Stimulated activated naive B cell treated with anti-CD40 and anti-IgM and Interleukin-4, amounts not matched to agents 10 μg/mL and 1 μg/mL and 100 μg/mL, for 72 hours (primary cell): ENCODE measurements around the gene LYPD3.
A peak's percentile ranks its signal among the peaks of the same experiment; 100 is the strongest.
"Not testable (repeated sequence)": the region's sequence is repeated elsewhere in the genome, so short reads cannot be mapped to it uniquely, and the experiment has no call there.

Experiments
- ATAC-seq, 2 donors: fragments of 150-1000 bp; cut with Tn5 transposase; replicated peaks; 2 replicates each; pipeline ENCODE4 v1.10.0; 2021; ENCODE audit warnings: moderate library complexity in 1 of 2
- DNase-seq: peaks from one replicate; pipeline ENCODE4 v3.0.0; 2021
- H3K27ac Mint-ChIP-seq: one replicate; pipeline ENCODE4 v1.8.0; 2022; ENCODE audit warnings: mild to moderate bottlenecking, mixed read lengths
- H3K27me3 Mint-ChIP-seq, 2 donors: one replicate each; pipeline ENCODE4 v1.8.0; 2022; ENCODE audit warnings: mixed read lengths in 2 of 2
- H3K36me3 Mint-ChIP-seq, 2 donors: one replicate each; pipeline ENCODE4 v1.8.0; 2022; ENCODE audit warnings: mixed read lengths in 2 of 2, mild to moderate bottlenecking in 1 of 2
- H3K4me1 Mint-ChIP-seq, 2 donors: one replicate each; pipeline ENCODE4 v1.8.0; 2022; ENCODE audit warnings: mixed read lengths in 2 of 2, mild to moderate bottlenecking in 1 of 2
- H3K4me3 Mint-ChIP-seq, 2 donors: one replicate each; pipeline ENCODE4 v1.8.0; 2022; ENCODE audit warnings: mild to moderate bottlenecking in 2 of 2, mixed read lengths in 2 of 2, moderate library complexity in 1 of 2
- H3K9me3 Mint-ChIP-seq, 2 donors: one replicate each; pipeline ENCODE4 v1.8.0; 2022; ENCODE audit warnings: mixed read lengths in 2 of 2, mild to moderate bottlenecking in 1 of 2

The LYPD3 gene

DNA sequence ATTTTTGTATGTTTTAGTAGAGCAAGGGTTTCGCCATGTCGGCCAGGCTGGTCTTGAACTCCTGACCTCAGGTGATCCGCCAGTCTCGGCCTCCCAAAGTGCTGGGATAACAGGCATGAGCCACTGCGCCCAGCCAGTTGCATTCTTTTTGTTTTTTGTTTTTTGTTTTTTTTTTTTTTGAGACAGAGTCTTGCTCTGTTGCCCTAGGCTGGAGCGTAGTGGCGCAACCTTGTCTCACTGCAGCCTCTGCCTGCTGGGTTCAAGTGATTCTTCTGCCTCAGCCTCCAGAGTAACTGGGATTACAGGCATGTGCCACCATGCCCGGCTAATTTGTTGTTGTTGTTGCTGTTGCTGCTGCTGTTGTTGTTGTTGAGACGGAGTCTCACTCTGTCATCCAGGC lies 21.3 kb downstream of the LYPD3 start:
- DNase-seq, H3K36me3 Mint-ChIP-seq, H3K27me3 Mint-ChIP-seq, H3K4me3 Mint-ChIP-seq, ATAC-seq, H3K9me3 Mint-ChIP-seq, H3K27ac Mint-ChIP-seq, H3K4me1 Mint-ChIP-seq: not testable (repeated sequence)

- ATAC-seq = no peak
- Mint-ChIP-seq H3K4me3 (no peak overlapping the region), H3K27ac (no peak overlapping the region), H3K36me3 (no peaks in the 10 kb centered on the region), H3K27me3 (no peaks in the 10 kb centered on the region), H3K9me3 (no peaks in the 10 kb centered on the region), H3K4me1 (peaks cover 9 to 17% of the 10 kb centered on the region in 2 donors)
- DNase-seq = no peak
These were observed 23.7 kb downstream of the LYPD3 start for GRCh38 chr19:43441716-43442115.

DNA sequence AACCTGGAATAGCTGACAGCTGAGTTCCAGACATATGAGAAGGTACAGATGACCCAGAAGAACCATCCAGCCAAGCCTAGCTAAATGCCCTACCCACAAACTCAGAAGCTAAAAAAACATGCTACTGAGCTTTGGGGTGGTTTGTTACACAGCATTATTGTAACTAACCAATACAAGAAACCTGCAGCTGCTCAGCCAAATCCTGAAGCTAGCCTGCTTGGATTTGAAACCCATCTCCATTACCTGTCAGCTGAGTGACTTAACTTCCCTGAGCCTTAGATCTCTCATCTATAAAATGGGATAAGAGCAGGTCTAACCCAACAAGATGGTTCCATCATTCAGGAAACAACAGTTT lies 25.7 kb downstream of the LYPD3 start:
- DNase-seq (no peak), ATAC-seq (no peak)
- Mint-ChIP-seq H3K27ac (no peak overlapping the region), H3K4me3 (no peak overlapping the region), H3K4me1 (peaks cover 9 to 17% of the 10 kb centered on the region in 2 donors), H3K36me3 (no peaks in the 10 kb centered on the region), H3K27me3 (no peaks in the 10 kb centered on the region), H3K9me3 (no peaks in the 10 kb centered on the region)

DNA sequence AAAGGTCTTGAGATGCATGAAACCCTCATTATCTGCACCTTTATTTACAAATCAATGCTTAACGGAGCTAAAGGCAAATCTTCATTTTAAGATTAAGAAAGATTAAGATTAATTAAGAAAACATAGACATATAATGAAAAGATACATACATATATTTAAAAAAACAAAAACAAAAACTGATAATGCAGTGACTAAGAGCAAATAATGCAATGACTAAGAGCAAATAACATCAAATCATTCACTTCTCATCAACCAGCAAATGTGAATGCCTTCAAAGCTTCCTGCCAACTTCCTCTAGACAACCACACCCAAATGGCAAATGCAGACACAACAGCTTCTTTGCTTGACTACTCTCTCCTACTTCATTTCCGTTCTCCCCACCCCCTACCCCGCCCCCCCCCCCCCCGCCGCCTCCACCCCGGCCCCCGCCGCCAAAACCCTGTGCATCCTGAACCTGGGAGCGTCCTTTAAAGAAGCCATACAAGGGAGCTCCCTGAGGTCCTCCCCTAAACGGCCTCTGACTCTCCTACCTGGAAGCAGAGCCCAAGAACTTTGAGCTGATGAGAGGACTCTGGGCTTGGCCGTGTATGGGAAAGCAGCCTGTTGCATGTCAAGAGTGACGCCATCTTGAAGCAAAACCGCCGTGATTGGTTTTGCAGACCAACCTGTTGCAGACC lies 26.2 kb downstream of the LYPD3 start:
- DNase-seq (no peak), ATAC-seq (peak in 1 of 2 donors; percentile 52)
- Mint-ChIP-seq H3K4me1 (peaks cover 9 to 17% of the 10 kb centered on the region in 2 donors), H3K9me3 (no peaks in the 10 kb centered on the region), H3K27ac (no peak overlapping the region), H3K36me3 (no peaks in the 10 kb centered on the region), H3K27me3 (no peaks in the 10 kb centered on the region), H3K4me3 (no peak overlapping the region)

GRCh38 chr19:43438291-43439031 lies 26.9 kb downstream of the LYPD3 start:
- ATAC-seq = peak in 1 of 2 donors; percentile 47
- Mint-ChIP-seq H3K27ac (no peak overlapping the region), H3K4me3 (no peak overlapping the region), H3K4me1 (peaks cover 9 to 17% of the 10 kb centered on the region in 2 donors), H3K36me3 (no peaks in the 10 kb centered on the region), H3K27me3 (no peaks in the 10 kb centered on the region), H3K9me3 (no peaks in the 10 kb centered on the region)
- no peak for DNase-seq

GRCh38 chr19:43437712-43438111 lies 27.7 kb downstream of the LYPD3 start:
- no peaks in the 10 kb centered on the region for H3K27me3 Mint-ChIP-seq
- no peaks in the 10 kb centered on the region for H3K9me3 Mint-ChIP-seq
- no peaks in the 10 kb centered on the region for H3K36me3 Mint-ChIP-seq
- peaks cover 12 to 23% of the 10 kb centered on the region in 2 donors for H3K4me1 Mint-ChIP-seq
- DNase-seq (no peak), ATAC-seq (no peak)
- H3K27ac Mint-ChIP-seq = no peak overlapping the region
- H3K4me3 Mint-ChIP-seq = no peak overlapping the region

DNA sequence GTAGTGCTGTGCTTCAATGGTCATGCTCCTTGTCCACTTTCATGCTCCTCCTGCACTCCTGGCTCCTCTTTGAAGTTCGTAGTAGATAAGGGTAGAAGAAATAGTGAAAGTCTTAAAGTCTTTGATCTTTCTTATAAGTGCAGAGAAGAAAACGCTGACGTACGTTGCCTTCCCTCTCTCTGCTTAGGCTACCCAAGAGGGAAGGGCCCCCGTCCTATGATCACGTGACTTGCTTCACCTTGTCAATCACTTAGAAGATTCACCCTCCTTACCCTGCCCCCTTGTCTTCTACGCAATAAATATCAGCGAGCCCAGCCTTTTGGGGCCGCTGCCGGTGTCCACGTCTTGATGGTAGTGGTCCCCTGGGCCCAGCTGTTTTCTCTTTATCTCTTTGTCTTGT lies 28.1 kb downstream of the LYPD3 start:
- H3K36me3 Mint-ChIP-seq, H3K27ac Mint-ChIP-seq, DNase-seq, ATAC-seq, H3K9me3 Mint-ChIP-seq, H3K4me3 Mint-ChIP-seq, H3K27me3 Mint-ChIP-seq: not testable (repeated sequence)
- peaks cover 12 to 23% of the 10 kb centered on the region in 2 donors for H3K4me1 Mint-ChIP-seq

GRCh38 chr19:43435775-43436174 lies 29.6 kb downstream of the LYPD3 start:
- no peaks in the 10 kb centered on the region for H3K27me3 Mint-ChIP-seq
- no peak overlapping the region for H3K4me3 Mint-ChIP-seq
- DNase-seq = no peak
- no peak for ATAC-seq
- no peaks in the 10 kb centered on the region for H3K36me3 Mint-ChIP-seq
- H3K9me3 Mint-ChIP-seq = no peaks in the 10 kb centered on the region
- peaks cover 12 to 26% of the 10 kb centered on the region in 2 donors for H3K4me1 Mint-ChIP-seq
- H3K27ac Mint-ChIP-seq = no peak overlapping the region

DNA sequence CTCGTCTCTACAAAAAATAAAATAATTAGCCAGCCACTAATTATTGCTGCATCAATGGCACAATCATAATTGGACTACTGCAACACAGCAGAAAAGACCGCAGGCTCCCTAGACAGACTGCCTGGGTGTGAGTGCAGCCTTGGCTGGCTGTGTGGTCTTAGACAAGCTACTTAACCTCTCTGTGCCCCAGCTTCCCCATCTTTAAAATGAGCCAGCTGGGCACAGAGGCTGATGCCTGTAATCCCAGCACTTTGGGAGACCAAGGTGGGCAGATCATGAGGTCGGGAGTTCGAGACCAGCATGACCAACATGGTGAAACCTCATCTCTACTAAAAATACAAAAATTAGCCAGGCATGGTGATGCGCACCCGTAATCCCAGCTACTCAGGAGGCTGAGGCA lies 31.7 kb downstream of the LYPD3 start:
- Mint-ChIP-seq H3K4me3 (no peak overlapping the region), H3K27ac (no peak overlapping the region), H3K4me1 (peaks cover 8 to 32% of the 10 kb centered on the region in 2 donors), H3K36me3 (no peaks in the 10 kb centered on the region), H3K27me3 (no peaks in the 10 kb centered on the region), H3K9me3 (no peaks in the 10 kb centered on the region)
- DNase-seq (no peak), ATAC-seq (no peak)

DNA sequence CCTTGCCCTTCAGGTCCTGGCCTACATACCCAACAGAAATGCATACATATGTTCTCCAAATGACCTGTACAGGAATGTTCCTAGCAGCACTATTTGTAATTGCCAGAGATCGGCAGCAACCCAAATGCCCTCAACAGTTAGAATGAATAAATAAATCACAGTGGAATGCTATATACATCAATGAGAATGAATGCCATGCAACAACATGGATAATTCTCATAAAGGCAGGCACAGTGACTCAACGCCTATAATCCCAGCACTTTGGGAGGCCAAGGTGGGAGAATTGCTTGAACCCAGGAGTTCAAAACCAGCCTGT lies 32.1 kb downstream of the LYPD3 start:
- H3K9me3 Mint-ChIP-seq = no peaks in the 10 kb centered on the region
- H3K4me1 Mint-ChIP-seq = peaks cover 6 to 29% of the 10 kb centered on the region in 2 donors
- no peak overlapping the region for H3K27ac Mint-ChIP-seq
- no peaks in the 10 kb centered on the region for H3K36me3 Mint-ChIP-seq
- H3K27me3 Mint-ChIP-seq = no peaks in the 10 kb centered on the region
- H3K4me3 Mint-ChIP-seq = no peak overlapping the region
- DNase-seq (no peak), ATAC-seq (no peak)

DNA sequence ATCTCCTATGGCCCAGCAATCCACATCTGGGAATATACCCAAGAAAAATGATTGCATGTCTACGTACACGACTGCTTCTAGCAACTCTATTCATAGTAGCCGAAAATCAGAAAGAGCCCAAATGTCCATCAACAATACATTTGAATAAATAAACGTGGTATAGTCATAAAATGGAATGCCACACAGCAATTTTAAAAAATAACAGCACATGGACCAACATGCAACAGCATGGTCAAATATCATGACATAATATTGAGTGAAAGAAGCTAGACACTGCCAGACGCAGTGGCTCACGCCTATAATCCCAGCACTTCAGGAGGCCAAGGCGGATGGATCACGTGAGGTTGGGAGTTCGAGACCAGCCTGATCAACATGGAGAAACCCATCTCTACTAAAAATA lies 34.4 kb downstream of the LYPD3 start:
- Mint-ChIP-seq H3K4me3 (no peak overlapping the region), H3K9me3 (no peaks in the 10 kb centered on the region), H3K36me3 (no peaks in the 10 kb centered on the region), H3K27me3 (peaks cover 0 to 7% of the 10 kb centered on the region in 2 donors), H3K4me1 (peaks cover 2 to 18% of the 10 kb centered on the region in 2 donors), H3K27ac (no peak overlapping the region)
- ATAC-seq (no peak), DNase-seq (no peak)

DNA sequence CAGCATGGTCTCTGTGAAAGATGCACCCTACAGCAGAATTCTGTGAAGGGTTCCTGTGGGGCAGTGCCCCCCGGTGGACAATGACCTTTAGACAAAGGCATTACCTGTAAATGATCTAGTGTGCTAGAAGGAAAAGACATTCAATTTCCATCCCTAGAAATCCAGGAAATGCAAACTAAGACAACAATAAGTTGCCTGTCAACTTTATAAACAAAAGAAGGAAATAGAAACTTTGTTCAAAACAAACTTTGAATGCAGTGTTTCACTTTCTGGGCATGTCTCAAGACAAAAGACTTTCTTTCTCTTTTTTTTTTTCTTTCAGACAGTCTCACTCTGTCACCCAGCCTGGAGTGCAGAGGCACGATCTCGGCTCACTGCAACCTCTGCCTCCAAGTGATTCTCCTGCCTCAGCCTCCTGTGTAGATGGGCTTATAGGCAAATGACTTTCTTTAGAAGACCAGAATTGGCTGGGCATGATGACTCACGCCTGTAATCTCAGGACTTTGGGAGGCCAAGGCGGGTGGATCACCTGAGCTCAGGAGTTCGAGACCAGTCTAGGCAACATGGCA lies 35.2 kb downstream of the LYPD3 start:
- Mint-ChIP-seq H3K4me3 (no peak overlapping the region), H3K9me3 (no peaks in the 10 kb centered on the region), H3K27me3 (peaks cover 0 to 13% of the 10 kb centered on the region in 2 donors), H3K27ac (no peak overlapping the region), H3K4me1 (peaks cover 2 to 18% of the 10 kb centered on the region in 2 donors), H3K36me3 (no peaks in the 10 kb centered on the region)
- no peak for DNase-seq
- peak in 1 of 2 donors; percentile 25 for ATAC-seq

DNA sequence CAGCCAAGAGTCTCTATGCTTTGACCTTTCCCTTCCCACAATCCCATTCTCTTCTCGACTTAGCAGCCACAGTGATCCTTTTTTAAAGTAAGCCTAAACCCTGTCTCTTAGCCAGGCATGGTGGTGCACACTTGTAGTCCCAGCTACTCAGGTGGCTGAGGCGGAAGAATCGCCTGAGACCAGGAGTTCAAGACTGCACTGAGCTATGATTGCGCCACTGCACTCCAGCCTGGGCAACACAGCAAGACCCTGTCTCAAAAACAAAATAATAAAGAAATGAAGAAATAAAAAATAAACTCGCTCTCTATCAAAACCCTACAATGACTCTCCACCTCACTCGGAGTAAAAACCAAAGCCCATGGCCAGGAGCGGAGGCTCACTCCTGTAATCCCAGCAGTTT lies 36.0 kb downstream of the LYPD3 start:
- peaks cover 0 to 17% of the 10 kb centered on the region in 2 donors for H3K27me3 Mint-ChIP-seq
- peaks cover 2 to 18% of the 10 kb centered on the region in 2 donors for H3K4me1 Mint-ChIP-seq
- DNase-seq (no peak), ATAC-seq (no peak)
- no peaks in the 10 kb centered on the region for H3K9me3 Mint-ChIP-seq
- no peak overlapping the region for H3K4me3 Mint-ChIP-seq
- H3K36me3 Mint-ChIP-seq = no peaks in the 10 kb centered on the region
- H3K27ac Mint-ChIP-seq = no peak overlapping the region

GRCh38 chr19:43425567-43426392 lies 39.6 kb downstream of the LYPD3 start:
- Mint-ChIP-seq H3K36me3 (no peaks in the 10 kb centered on the region), H3K4me1 (peaks cover 0 to 14% of the 10 kb centered on the region in 2 donors), H3K27ac (no peak overlapping the region), H3K4me3 (no peak overlapping the region), H3K27me3 (peaks cover 0 to 24% of the 10 kb centered on the region in 2 donors), H3K9me3 (no peaks in the 10 kb centered on the region)
- DNase-seq = no peak
- ATAC-seq = peak in 1 of 2 donors; percentile 46
